RWPE2 (cell line): ENCODE results near the gene ZCCHC7.

Source experiments
- ATAC-seq: fragments of 200-7000 bp; cut with Tn5 transposase; 3 replicates; pipeline ENCODE4 v1.9.1; 2021; ENCODE audit warnings: low read depth
- DNase-seq: peaks from one replicate; pipeline ENCODE4 v3.0.0-alpha.2; 2020; ENCODE audit warnings: low spot score
- H3K27ac ChIP-seq: fragments of 450-650 bp; 2 replicates; pipeline ENCODE4 v1.5.1; 2017; ENCODE audit warnings: mild to moderate bottlenecking; ENCODE audit not compliant: poor library complexity, severe bottlenecking
- H3K27me3 ChIP-seq: fragments of 250-450 bp; sonication (Bioruptor Pico); 2 replicates; pipeline ENCODE4 v1.5.1; 2021; ENCODE audit warnings: mild to moderate bottlenecking, moderate library complexity; ENCODE audit not compliant: insufficient read depth, poor library complexity, severe bottlenecking
- H3K36me3 ChIP-seq: fragments of 250-450 bp; sonication (Bioruptor Pico); 2 replicates; pipeline ENCODE4 v1.5.1; 2020; ENCODE audit warnings: low read depth, mild to moderate bottlenecking, moderate library complexity
- H3K4me1 ChIP-seq: fragments of 250-450 bp; sonication (Bioruptor Pico); 2 replicates; pipeline ENCODE4 v1.5.1; 2021; ENCODE audit warnings: mild to moderate bottlenecking, moderate library complexity; ENCODE audit not compliant: insufficient read depth, poor library complexity, severe bottlenecking
- H3K4me3 ChIP-seq: fragments of 250-450 bp; sonication (Bioruptor Pico); 2 replicates; pipeline ENCODE4 v1.5.1; 2021; ENCODE audit warnings: mild to moderate bottlenecking, moderate library complexity; ENCODE audit not compliant: severe bottlenecking
- H3K9me3 ChIP-seq: fragments of 250-450 bp; sonication (Bioruptor Pico); 2 replicates; pipeline ENCODE4 v1.5.1; 2021; ENCODE audit warnings: mild to moderate bottlenecking, moderate library complexity; ENCODE audit not compliant: severe bottlenecking
- CTCF ChIP-seq: fragments of 450-650 bp; IDR thresholded peaks from one replicate; pipeline ENCODE4 v1.5.1; 2017; ENCODE audit warnings: mild to moderate bottlenecking, moderate library complexity; ENCODE audit not compliant: poor library complexity, severe bottlenecking

The ZCCHC7 gene

GRCh38 chr9:37167456-37168047 lies 47.2 kb downstream of the ZCCHC7 start:
- Histone ChIP-seq H3K4me3 (no peak overlapping the region), H3K4me1 (no peaks in the 10 kb centered on the region), H3K9me3 (no peaks in the 10 kb centered on the region), H3K36me3 (peaks cover 28% of the 10 kb centered on the region), H3K27me3 (no peaks in the 10 kb centered on the region), H3K27ac (no peak overlapping the region)
- DNase-seq = no peak
- no peak for ATAC-seq
- no peak for TF ChIP-seq CTCF

GRCh38 chr9:37172557-37172956 lies 52.2 kb downstream of the ZCCHC7 start:
- H3K36me3 ChIP-seq = peaks cover 10% of the 10 kb centered on the region; the same call in 1 of the 2 replicates
- H3K4me1 ChIP-seq = no peaks in the 10 kb centered on the region
- H3K9me3 ChIP-seq = no peaks in the 10 kb centered on the region
- no peak overlapping the region for H3K27ac ChIP-seq
- TF ChIP-seq CTCF = no peak
- H3K27me3 ChIP-seq = no peaks in the 10 kb centered on the region
- no peak for DNase-seq
- ATAC-seq = no peak
- H3K4me3 ChIP-seq = no peak overlapping the region

GRCh38 chr9:37174247-37174646 lies 53.9 kb downstream of the ZCCHC7 start:
- Histone ChIP-seq H3K4me3 (no peak overlapping the region), H3K4me1 (no peaks in the 10 kb centered on the region), H3K27me3 (no peaks in the 10 kb centered on the region), H3K36me3 (no peaks in the 10 kb centered on the region), H3K9me3 (no peaks in the 10 kb centered on the region), H3K27ac (no peak overlapping the region)
- ATAC-seq (no peak), DNase-seq (no peak)
- no peak for TF ChIP-seq CTCF

- DNase-seq = no peak
- H3K9me3 ChIP-seq = peaks cover 2% of the 10 kb centered on the region
- no peak for TF ChIP-seq CTCF
- no peaks in the 10 kb centered on the region for H3K27me3 ChIP-seq
- ATAC-seq = no peak
- H3K36me3 ChIP-seq = peaks cover 12% of the 10 kb centered on the region
- no peak overlapping the region for H3K27ac ChIP-seq
- no peak overlapping the region for H3K4me3 ChIP-seq
- no peaks in the 10 kb centered on the region for H3K4me1 ChIP-seq
Observed at GRCh38 chr9:37178742-37179141, 58.4 kb downstream of the ZCCHC7 start.

GRCh38 chr9:37179576-37179975 lies 59.2 kb downstream of the ZCCHC7 start:
- Histone ChIP-seq H3K9me3 (peaks cover 2% of the 10 kb centered on the region), H3K36me3 (peaks cover 12% of the 10 kb centered on the region), H3K27ac (no peak overlapping the region), H3K27me3 (no peaks in the 10 kb centered on the region), H3K4me3 (no peak overlapping the region), H3K4me1 (no peaks in the 10 kb centered on the region)
- ATAC-seq (no peak), DNase-seq (no peak)
- no peak for TF ChIP-seq CTCF
